Measurements from ENCODE around the gene SLC10A7. TPM values are rescaled to one million over a fixed set of nuclear protein-coding genes. Genes with fewer than 3 reads are reported as not detected.

SLC10A7 gene
- total and polyA plus RNA-seq, 2 of the 4 experiments (the other 2 are of a cell fraction) = 5.2 to 8.4 TPM

DNA sequence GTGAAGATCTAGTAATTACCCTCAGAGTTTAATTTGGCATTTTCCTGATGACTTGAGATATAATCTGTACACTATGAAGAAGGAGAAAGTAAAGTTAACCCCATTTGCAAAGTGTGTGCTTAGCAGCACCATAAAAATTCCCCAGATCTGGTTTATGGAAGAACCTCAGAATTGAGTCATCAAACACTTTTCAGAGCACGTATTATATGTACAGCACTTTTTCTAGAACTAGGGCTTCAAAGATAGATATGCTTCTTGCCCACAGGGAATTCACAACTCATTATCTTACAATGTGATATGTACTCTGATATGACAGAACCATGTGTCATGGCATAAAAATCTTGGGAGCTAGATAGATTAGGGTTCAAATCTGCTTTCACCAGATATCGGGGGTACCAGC lies 150.9 kb downstream of the SLC10A7 start:
- BruUV-seq (replicated peaks) = no TSS peak
- Histone ChIP-seq H3K27me3 (ENCODE audit: control insufficient read depth, insufficient read depth, low read length) (no peaks in the 10 kb centered on the region), H3K4me2 (ENCODE audit: low read depth, low read length) (no peak overlapping the region), H3K27ac (ENCODE audit: insufficient read depth, low read length) (no peak overlapping the region), H2BK5ac (ENCODE audit: low read depth, low read length, poor library complexity, severe bottlenecking) (no peak overlapping the region), H3K9me1 (ENCODE audit: insufficient read depth, low read length) (no peaks in the 10 kb centered on the region), H3K9ac (ENCODE audit: low read depth, low read length) (no peak overlapping the region), H4K8ac (ENCODE audit: low read depth in 2 of 2, low read length in 2 of 2) (no peak overlapping the region), H3K18ac (ENCODE audit: low read depth, low read length) (no peak overlapping the region), H3K14ac (replicated peaks; ENCODE audit: low read depth, low read length) (no peak overlapping the region), H2BK15ac (ENCODE audit: low read depth, low read length) (no peak overlapping the region), H3K56ac (ENCODE audit: extremely low read depth, insufficient read depth, low read length) (no peak overlapping the region), H2AK5ac (ENCODE audit: low read depth, low read length) (no peak overlapping the region), H3K4me3 (ENCODE audit: insufficient read depth, low read depth, low read length) (no peak overlapping the region), H3K9me3 (ENCODE audit: control insufficient read depth, insufficient read depth, low read length) (no peaks in the 10 kb centered on the region), H3K23ac (ENCODE audit: low read depth, low read length) (no peak overlapping the region), H2AK9ac (replicated peaks; ENCODE audit: low read depth, low read length, poor library complexity) (no peak overlapping the region), H3K4ac (ENCODE audit: low read depth, low read length) (no peak overlapping the region), H3K79me1 (ENCODE audit: low read depth in 1 of 2, low read length in 2 of 2) (no peaks in the 10 kb centered on the region; a peak in 1 of 4 replicates), H3K36me3 (ENCODE audit: control insufficient read depth, insufficient read depth, low read length) (no peaks in the 10 kb centered on the region), H4K91ac (ENCODE audit: insufficient read depth, low read depth, low read length) (no peak overlapping the region), H2BK20ac (ENCODE audit: low read depth, low read length) (no peak overlapping the region), H4K5ac (ENCODE audit: low read depth, low read length) (no peak overlapping the region), H2AFZ (replicated peaks; ENCODE audit: low read length, poor library complexity) (no peak overlapping the region), H4K20me1 (ENCODE audit: insufficient read depth, low read length) (no peaks in the 10 kb centered on the region), H3K4me1 (ENCODE audit: control insufficient read depth, insufficient read depth, low read length) (no peaks in the 10 kb centered on the region), H2BK120ac (ENCODE audit: low read depth, low read length) (no peak overlapping the region)
- peak; percentile 37 for DNase-seq
- CTCF ChIA-PET = no interaction called here
- in situ Hi-C loops (cut with MboI; ENCODE audit: low sequenced_read_pairs) = no loop called here
- intact Hi-C loops (cut with micrococcal nuclease) = no loop called here
- no CpG with 5 or more reads among the region's 2 CpGs for WGBS, 2 experiments (ENCODE audit: extremely low coverage in 2 of 2, insufficient read length in 1 of 2)
- ATAC-seq (ENCODE audit: low read depth) = no peak
- TF ChIP-seq NFE2L2 (IDR thresholded peaks at IDR 0.05; ENCODE audit: low read depth, low read length) (no peak), SMC3 (IDR thresholded peaks at IDR 0.05; ENCODE audit: low read depth, low read length) (no peak), MAZ (IDR thresholded peaks at IDR 0.05; ENCODE audit: borderline replicate concordance, low read depth, low read length) (no peak), RAD21 (IDR thresholded peaks at IDR 0.05; ENCODE audit: low read length) (no peak), CHD1 (IDR thresholded peaks at IDR 0.05; ENCODE audit: low read depth, low read length) (no peak), MAFK (IDR thresholded peaks at IDR 0.05; ENCODE audit: low read depth, low read length) (no peak)
- TF ChIP-seq, protein P1, sequence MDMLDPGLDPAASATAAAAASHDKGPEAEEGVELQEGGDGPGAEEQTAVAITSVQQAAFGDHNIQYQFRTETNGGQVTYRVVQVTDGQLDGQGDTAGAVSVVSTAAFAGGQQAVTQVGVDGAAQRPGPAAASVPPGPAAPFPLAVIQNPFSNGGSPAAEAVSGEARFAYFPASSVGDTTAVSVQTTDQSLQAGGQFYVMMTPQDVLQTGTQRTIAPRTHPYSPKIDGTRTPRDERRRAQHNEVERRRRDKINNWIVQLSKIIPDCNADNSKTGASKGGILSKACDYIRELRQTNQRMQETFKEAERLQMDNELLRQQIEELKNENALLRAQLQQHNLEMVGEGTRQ (IDR thresholded peaks at IDR 0.05; ENCODE audit: low read depth, low read length) = no peak
- TF ChIP-seq, protein P2, sequence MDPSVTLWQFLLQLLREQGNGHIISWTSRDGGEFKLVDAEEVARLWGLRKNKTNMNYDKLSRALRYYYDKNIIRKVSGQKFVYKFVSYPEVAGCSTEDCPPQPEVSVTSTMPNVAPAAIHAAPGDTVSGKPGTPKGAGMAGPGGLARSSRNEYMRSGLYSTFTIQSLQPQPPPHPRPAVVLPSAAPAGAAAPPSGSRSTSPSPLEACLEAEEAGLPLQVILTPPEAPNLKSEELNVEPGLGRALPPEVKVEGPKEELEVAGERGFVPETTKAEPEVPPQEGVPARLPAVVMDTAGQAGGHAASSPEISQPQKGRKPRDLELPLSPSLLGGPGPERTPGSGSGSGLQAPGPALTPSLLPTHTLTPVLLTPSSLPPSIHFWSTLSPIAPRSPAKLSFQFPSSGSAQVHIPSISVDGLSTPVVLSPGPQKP (IDR thresholded peaks at IDR 0.05; ENCODE audit: borderline replicate concordance, low read depth, low read length) = no peak
- TF ChIP-seq, protein P3, sequence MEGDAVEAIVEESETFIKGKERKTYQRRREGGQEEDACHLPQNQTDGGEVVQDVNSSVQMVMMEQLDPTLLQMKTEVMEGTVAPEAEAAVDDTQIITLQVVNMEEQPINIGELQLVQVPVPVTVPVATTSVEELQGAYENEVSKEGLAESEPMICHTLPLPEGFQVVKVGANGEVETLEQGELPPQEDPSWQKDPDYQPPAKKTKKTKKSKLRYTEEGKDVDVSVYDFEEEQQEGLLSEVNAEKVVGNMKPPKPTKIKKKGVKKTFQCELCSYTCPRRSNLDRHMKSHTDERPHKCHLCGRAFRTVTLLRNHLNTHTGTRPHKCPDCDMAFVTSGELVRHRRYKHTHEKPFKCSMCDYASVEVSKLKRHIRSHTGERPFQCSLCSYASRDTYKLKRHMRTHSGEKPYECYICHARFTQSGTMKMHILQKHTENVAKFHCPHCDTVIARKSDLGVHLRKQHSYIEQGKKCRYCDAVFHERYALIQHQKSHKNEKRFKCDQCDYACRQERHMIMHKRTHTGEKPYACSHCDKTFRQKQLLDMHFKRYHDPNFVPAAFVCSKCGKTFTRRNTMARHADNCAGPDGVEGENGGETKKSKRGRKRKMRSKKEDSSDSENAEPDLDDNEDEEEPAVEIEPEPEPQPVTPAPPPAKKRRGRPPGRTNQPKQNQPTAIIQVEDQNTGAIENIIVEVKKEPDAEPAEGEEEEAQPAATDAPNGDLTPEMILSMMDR (conservative IDR thresholded peaks at IDR 0.05; ENCODE audit: low read depth, low read length) = no peak
- POLR2A ChIA-PET (ENCODE audit: unreplicated experiment) = no interaction called here
- dilution Hi-C loops (cut with HindIII; ENCODE audit: low sequenced_read_pairs, unreplicated experiment) = no loop called here
